Forelimb muscle (tissue), 1 donor: ENCODE data around the gene OTOP3. TPM values are rescaled to one million over a fixed set of nuclear protein-coding genes. Genes with fewer than 3 reads are reported as not detected.

Source experiments
- DNase-seq: peaks from one replicate; pipeline ENCODE4 v3.0.0-alpha.2; 2013; ENCODE audit warnings: low read depth
- polyA plus RNA-seq: library from polyadenylated mRNA; unstranded; fragments of 120-200 nt; gene quantifications from one replicate; pipeline ENCODE4 v1.2.1, GENCODE V29; 2013; ENCODE audit not compliant: insufficient read length

OTOP3 gene
- polyA plus RNA-seq, 1 donor: not detected

DNA sequence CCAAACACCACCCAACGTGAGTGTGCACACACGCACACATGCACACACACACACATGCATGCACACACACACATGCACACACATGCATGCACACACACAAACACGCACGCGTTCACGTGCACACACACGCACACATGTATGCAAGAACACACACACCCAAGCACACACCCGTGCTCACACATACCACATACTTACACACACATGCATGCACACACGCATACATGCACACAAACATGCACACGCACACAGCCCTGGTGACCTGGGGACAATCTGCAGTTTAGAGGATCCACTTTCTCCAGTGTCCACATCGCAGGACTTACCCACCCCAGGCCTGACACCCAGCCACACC, 18.9 kb upstream of the OTOP3 start:
- DNase-seq: no peak

DNA sequence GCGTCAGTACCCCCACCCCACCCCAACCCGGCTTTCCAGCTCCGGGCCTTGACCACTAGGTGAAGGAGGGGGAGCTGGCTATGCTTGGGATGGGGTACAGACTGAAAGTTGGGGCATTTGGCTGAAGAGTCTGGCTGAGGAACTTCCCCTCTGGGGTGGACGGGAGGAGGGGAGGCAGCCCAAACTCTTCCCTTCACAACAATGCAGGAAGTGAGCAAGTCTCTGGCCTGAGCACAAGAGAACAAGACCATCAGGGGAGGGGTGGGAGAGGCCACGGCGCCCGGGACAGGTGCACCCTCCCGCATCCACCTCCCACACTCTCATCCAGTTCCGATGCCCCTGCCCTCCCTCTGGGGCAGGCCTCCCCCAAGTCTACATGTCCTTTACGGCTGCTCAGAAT, 18.3 kb upstream of the OTOP3 start:
- no peak for DNase-seq

DNA sequence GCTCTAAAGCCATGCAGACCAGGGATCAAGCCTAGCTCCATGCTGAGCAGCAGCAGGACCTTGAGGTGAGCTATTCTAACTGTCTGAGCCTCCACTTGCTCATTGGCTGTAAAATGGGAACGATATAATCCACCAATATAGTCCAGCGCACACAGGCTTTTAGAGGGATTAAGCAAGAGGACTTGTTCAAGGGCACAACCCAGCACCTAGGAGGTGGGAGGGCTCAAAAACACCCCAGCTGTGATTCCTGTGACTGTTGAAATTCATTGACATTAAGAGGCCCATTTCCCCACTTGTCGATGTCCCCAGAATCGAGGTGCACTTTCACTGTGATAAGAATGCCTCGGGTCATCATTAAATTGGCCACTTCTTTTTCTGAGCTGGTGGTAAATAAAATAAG, 16.8 kb upstream of the OTOP3 start:
- no peak for DNase-seq

DNA sequence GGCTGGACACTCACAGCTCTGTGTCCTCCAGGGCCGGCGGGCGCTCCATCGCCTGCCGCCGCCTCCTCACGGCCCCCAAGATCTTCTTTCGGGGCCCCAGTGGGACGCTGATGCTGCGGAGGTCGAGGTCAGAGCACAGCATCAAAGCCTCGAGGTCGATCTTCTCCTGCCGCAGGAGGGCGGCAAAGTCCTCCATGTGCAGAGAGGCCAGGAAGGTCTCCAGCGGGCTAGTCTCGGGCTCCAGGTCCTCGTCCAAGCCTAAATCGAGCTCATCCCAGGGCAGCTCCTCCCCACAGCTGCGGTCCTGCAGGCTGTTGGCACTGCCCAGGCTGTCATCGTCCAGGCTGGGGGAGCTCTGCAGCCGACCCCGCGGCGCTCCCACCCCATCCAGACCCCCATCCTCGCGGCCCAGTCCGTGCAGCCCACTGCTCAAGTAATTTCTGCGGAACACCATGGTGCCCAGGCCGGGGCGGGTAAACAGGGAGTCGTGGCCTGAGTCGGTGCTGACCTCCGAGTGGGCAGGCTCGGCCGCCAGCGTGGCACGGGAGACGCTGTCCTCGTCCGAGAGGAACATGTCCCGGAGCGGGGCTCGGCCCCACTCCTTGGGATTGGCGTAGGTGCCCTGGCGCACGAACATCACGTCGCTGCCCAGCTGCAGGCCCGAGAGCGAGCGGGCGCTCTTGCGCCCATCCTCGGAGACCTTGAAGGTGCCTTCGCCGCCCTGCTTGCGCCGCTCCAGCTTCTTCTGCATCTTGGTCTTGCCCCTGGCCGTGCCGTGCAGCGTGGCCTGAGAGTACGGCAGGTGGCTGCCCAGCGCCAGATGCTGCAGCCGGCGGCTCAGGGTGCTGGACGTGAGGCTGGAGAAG, 16.0 kb upstream of the OTOP3 start:
- no peak for DNase-seq

DNA sequence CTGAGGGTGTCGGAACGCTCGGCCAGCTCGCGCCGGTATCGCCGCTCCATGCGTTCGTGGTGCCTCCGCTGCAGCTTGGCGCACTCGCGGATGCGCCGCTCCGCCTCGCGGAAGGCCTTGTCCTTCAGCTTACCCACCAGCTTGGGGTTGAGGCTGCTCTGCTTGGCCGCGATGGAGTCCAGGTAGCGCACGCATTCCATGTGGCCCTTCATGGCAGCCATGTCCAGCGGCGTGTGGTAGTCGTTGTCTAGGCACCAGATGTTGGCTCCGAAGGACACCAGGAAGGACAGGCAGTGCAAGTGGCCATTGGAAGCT, 15.4 kb upstream of the OTOP3 start:
- no peak for DNase-seq

DNA sequence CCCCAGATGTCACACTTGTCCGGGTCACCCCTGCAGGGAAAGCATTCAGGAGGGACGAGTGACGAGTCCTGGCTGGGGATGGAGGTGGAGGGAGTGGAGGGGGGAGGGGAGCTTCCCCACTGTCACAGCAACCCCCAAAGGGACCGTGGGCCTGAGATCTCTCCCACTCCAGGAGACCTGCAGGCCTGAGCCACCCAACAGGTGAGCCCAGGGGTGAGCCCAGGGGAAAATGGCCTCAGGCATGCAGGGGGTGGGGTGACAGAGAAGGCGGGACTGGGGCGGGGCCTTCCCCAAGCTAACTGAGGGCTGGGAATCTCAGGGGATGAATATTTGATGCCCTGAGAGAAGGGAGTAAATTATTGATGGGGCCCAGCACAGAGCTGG, 15.1 kb upstream of the OTOP3 start:
- DNase-seq: no peak

DNA sequence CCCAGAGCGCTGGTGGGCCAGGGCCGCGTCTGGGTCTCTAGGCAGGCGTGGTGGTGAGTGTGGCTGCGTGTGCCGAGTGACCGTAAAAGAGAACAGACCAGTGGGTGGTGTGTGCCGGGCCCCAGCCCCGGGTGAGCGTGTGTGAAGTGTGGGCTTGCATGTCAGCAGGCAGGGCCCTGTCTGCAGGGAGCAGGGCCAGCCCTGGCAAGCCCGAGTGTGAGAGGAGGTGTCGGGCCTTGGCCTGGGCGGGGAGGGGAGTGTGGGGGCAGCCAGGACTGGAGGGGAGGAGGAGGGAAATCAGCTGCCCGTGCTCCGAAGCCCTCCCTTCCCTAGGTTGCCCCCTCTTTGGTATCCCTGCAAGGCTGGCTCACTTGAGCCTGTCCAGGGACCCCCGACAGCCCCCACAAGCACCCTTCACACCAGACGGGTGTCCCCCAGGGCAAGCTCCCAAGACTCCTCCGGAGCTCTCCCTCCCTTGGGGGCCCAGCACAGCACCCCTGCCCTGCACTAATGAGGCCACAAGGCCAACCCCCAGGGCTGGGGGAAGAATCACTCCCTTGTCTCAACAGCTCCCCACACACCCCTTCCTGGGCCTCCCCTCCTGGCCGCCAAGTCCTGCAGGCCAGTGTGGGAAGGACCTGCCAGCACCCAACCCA, 14.5 kb upstream of the OTOP3 start:
- no peak for DNase-seq

DNA sequence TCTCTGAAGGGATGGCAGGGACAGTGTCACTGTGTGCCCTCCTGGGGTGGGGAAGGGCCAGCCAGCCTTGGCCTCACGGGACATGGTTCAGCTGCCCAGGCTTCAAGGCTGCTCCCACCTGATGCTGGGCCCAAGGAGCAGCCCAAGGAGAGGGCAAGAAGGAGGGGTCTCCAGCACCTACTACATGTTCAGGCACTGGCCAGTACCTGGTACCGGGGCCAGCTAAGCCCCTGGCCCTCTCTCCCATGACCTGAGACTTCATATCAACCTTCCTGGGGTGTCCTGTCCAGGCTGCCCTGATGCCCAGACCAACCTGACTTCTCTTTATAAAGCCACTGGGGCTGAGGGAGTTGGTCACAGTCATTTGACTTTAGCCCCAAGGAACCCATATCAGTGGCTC, 13.9 kb upstream of the OTOP3 start:
- no peak for DNase-seq

DNA sequence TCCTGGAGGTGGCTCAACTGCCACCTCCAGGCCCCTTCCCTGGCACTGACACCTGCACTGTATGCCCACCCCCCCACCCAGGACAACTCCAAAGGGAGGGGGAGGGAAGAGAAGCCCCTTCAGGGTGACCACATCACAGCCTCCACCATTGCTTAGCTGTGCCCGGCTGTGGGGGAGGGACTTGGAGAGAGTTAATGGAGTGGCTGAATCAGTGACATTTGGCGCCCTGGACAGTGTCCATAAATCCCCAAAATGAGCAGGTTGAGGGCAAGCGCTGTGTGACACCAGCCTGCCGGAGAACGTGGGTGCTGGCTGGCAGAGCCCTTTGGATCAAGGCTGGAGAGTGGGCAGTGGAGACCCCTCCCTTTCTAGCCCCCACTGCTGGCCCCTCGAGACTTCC, 13.5 kb upstream of the OTOP3 start:
- DNase-seq: no peak

DNA sequence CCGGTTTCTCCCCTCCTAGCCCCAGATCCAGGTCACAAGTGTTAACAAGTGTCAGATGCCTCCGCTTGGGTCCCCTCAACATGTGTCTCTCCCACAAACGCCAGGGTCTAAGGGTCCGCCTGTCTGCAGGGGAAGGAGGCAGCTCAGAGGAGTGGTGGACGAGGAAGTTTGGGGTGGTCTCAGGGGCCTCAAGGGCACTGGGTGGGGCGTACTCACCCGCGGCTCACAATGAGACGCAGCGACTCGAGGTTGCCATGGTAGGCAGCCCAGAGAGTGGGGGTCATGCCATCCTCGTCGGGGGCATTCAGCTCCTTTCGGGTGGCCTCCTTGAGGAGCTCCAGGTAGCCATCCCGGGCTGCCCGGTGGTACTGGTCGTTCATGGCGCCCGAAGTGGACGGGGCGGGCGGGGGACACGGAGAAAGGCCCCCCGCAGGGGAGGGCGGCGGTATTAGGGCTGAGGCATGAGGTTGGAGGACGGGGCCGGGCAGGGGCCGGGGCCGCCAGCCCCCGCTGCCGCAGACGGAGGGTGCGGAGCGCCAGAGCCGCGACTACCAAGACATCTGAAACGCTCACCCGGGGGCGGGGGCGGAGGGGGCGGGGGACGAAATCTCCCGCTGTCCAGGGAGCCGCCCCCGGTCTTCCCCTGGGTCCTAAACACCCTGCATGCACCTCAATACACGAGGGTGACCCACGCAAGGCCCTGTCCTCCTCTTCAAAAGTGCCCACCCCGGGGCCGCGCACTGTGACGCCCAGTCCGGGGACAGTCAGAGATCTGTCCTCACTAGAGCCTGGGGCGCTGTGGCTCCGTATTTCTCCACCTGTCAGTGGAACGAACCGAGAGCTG, 12.8 kb upstream of the OTOP3 start, which contains the start of gene USH1G:
Gene USH1G, minus strand, starts transcription at position 562 of the 844 bp plus-strand sequence. Its CDS starts 182 bp downstream, at position 380.
- DNase-seq: no peak

DNA sequence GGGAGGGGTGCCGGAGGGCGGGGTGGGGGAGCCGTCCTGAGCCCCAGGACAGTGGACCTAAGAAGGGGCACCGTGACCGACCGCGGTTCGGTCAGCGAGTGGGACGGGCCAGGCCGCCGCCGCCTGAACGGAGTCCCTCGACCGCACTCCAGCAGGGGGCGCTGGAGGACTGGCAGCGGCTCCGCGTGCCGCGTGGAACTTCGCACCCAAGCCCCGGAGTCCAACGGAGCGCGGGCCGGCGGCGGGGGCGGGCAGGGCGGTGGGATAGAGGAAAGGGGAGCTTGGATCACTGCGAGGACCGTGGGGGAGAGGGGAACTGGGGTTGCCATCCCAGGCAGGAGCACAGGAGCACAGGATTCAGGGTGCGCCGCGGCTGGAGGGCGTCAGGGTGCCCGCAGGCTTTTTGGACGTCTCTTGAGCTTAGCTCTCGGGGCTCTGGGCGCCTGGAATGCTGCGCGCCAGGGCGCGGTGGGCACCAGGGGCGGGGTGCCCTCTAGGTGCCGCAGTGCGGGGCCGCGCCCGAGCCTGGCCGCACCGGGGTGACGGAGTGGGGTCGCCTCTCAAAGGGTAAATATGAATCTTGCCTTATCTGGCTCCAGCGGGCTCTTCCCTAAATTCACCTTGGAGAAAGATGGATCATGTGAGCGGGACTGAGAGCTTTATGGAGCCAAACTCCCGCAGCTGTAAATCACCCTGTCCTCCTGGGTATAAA, 12.0 kb upstream of the OTOP3 start:
- DNase-seq: no peak

DNA sequence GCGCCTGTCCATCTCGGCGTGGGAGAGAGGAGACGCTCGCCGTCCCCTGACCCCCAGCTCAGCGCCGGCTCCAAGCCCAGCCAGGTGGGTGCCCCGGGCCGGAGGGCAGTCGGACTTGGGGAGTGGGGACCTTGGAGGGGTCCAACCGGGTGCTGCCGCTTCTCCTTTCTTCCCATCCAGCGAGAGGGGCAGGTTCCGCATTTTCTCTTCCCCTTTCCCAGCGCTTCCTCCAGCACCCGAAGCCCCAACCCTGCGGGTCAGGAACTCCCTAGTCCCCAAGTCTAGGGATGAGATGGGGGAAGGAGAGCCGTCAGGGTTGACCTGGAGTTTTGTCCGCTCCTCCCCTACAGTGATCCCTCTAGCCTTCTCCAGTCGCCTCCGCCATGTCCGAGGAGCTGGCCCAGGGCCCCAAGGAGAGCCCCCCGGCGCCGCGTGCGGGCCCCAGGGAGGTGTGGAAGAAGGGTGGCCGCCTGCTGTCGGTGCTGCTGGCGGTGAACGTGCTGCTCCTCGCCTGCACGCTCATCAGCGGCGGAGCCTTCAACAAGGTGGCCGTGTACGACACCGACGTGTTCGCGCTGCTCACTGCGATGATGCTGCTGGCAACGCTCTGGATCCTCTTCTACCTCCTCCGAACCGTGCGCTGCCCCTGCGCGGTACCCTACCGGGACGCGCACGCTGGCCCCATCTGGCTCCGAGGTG, 11.3 kb upstream of the OTOP3 start, which contains the start of gene OTOP2:
Gene OTOP2, plus strand, starts transcription at position 24 of the 699 bp plus-strand sequence. Its CDS starts 360 bp downstream, at position 384.
- DNase-seq: no peak

DNA sequence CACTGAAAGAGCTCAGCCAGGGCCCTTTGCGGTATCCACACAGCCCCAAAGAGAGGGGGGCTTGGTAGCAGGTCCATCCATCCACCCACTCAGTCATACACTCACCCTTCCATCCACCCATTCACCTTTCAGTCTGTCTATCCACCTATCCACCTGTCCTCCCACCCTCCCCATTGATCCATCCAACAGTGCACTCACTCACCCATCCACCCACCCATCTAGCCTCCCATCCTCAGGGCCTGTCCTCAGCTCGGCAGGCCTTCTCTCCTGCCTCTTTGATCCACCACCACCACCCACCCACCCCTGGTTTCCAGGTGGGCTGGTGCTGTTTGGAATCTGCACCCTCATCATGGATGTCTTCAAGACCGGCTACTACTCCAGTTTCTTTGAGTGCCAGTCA, 10.5 kb upstream of the OTOP3 start:
- DNase-seq: no peak

DNA sequence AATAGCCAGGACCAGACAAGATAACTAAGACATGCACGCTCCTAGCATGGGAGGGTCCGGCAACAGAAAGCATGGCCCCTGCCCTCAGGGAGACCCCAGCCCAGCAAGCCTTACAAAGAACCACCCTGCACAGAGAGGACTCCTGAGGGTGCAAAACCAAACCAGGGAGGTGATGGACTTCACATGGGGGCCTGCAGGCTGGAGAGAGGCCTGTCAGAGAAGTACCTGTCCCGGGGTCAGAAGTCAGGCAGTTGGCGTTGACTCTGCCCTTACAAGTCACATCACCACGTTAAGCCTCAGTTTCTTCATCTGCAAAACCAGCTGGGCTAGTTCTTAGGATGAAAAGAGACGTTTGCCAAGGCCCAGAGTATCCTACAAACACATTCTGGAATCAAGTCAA, 6.9 kb upstream of the OTOP3 start:
- DNase-seq: no peak

DNA sequence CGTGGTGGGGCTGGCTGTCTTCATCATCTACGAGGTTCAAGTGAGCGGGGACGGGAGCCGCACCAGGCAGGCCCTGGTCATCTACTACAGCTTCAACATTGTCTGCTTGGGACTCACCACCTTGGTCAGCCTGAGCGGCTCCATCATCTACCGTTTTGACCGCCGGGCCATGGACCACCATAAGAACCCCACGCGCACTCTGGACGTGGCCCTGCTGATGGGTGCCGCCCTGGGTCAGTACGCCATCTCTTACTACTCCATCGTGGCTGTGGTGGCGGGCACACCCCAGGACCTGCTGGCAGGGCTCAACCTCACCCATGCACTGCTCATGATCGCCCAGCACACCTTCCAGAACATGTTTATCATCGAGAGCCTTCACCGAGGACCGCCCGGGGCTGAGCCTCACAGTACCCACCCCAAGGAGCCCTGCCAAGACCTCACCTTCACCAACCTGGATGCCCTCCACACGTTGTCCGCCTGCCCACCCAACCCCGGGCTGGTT, 5.1 kb upstream of the OTOP3 start:
- DNase-seq: no peak

DNA sequence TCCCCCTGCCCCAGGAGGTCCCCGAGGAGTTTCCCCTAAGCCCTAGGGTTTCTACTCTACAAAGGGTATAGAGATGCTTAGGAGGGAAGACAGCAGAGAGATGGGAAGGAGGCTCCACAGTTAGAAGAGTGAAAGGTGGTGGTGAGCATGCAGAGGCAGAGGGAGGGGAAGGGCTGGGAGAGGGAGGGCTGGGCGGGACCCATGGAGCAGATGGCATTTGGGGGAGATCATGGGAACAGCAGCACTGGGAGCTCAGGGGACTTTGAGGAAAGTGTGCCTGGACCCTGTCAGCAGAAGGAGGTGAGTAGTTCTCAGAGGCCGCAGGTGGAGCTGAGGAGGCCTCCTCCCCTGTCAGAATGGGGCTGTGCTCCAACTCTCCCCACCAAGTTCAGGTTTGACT, 650 bp upstream of the OTOP3 start:
- DNase-seq: no peak

DNA sequence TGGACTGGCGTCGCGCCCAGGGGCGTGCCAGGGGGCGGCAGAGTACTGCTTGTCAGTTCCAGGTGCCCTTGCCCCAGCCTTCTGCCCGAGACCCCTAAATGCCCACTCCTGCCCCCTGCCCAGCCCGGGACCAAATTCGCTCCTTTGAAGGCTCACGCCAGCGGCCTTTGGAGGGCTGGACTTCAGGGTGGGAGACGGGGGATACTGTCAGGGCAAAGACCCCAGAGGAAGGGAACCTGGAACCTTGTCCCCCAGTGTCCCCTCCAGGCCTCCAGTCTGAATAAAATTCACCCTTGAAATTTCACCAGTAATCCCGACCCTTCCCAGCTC, 737 bp downstream of the OTOP3 start:
- DNase-seq: no peak

DNA sequence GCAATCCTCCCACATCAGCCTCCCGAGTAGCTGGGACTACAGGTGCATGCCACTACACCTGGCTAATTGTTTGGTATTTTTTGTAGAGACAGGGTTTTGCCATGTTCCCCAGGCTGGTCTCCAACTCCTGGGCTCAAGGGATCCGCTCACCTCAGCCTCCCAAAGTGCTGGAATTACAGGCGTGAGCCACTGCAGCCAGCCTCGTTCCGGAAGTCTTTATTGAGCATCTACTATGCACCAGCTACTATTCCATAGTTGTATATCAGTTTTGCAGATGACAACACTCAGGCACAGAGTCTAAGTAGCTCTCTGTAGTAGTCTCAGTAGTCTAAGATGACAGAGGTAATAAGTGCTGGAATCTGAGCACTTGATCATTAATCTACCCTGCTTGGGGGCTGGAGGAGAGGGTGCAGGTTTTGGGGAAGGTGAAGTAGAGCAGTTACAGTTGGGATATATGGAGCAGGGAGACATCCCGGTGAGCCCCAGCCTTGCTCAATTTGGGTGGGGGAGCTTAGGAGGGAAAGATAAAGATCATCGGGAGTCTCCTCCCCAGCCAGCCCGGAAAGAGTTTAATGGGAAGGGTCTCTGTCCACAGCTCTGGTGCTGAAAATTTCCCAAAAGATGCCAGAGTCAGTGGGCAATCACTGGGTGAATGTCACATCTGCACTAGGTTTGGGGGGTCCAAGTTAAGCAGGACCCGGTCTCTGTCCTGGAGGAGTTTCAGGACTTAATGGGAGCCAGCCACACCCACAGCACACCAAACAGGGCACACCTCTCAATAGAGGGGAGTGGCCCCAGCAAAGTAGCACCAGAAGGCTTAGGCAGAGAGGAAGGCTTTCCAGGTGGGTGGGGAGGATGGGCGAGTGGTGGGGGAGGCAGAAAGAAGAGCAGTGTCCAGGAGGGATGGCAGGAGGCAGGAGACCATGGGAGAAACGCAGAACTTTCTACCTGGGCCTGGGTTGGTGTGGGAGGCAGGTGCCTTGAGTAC, 1.7 kb downstream of the OTOP3 start:
- no peak for DNase-seq

DNA sequence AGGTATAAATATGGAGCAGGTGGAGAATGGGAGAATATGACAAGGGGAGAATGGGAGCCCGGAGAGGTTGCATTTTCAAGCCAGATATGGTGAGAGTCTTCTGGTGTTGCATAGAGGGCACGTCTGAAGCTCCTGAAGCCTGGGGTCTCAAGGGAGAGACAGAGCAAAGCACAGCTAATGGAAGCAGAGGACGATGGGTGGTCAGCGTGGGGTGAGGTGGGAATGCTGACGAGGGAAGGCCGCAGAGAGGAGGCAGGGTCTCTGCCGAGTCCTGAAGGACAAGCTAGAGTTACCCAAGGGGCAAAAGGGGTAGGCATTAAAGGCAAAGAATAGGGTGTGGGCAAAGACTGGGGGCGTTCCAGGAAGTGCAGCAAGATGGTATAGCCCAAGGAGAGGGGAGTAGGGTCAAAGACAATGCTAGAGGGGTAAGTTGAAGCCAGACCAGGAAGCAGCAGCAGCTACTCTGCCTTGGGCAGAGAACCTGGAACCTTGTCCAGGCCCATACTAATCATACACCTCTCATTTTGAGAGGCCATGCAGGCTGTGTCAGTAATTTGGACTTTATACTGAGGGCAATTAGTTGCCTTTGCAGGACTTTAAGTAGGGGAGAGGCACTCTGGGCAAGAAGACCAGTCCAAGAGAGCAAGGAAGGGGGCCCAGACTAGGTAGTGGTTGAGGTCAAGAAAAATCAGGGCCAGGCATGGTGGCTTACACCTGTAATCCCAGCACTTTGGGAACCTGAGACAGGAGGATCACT, 2.7 kb downstream of the OTOP3 start:
- no peak for DNase-seq
